Measurements from ENCODE around the gene ARID3A.
"Not testable (repeated sequence)": the region's sequence is repeated elsewhere in the genome, so short reads cannot be mapped to it uniquely, and the experiment has no call there.

ARID3A gene

DNA sequence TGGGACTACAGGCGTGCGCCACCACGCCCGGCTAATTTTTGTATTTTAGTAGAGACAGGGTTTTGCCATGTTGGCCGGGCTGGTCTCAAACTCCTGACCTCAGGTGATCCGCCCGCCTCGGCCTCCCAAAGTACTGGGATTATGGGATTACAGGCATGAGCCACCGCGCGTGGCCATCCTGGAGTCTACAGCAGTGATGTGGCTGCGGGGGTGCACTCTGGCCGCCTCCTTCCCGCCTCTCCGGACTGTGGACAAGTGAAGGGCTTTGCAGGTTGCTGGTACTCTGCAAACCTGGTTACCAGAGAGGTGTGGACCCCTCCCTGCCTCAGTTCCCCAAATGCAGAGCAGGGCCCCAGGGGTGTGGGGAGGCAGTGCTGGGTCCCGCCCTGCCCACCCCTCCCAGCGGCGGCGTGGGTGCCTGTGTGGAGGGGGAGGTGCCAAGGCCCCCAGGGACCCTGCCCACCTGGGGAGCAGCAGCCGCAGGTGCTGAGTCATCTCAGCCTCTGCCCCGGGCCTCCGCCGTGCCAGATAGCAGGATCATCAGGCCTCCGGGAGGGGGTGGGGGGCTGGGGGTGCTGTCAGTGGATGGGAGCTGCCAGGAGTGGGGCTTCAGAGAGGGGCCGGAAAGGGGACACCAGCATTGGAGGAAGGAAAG, 23.1 kb downstream of the ARID3A start:
- FAIRE-seq = no peak

DNA sequence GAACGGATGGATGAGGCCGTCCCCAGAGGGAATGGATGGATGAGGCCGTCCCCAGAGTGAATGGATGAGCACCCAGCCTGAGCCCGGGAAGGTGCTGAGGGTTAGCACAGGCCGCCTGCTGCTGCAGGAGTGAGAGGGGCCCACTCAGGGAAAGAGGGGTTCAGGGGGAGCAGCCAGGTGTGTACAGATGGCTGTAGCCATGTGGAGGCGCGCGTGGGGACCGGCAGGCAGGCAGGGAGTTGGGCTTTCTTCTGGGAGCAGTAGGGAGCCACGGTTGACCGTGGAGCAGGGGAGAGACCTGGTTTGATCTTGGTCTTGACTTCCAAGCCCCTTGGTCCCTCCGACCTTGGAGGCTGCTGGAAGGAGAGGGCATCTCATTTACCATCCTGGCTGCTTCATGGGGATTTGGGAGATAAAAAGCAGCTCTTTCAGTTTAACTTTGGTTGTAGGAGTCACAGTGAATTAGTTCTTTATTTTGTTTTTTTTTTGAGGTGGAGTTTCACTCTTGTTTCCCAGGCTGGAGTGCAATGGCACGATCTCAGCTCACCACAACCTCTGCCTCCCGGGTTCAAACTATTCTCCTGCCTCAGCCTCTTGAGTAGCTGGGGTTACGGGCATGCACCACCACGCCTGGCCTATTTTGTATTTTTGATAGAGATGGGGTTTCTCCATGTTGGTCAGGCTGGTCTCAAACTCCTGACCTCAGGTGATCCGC, 24.7 kb downstream of the ARID3A start:
- FAIRE-seq = no peak

DNA sequence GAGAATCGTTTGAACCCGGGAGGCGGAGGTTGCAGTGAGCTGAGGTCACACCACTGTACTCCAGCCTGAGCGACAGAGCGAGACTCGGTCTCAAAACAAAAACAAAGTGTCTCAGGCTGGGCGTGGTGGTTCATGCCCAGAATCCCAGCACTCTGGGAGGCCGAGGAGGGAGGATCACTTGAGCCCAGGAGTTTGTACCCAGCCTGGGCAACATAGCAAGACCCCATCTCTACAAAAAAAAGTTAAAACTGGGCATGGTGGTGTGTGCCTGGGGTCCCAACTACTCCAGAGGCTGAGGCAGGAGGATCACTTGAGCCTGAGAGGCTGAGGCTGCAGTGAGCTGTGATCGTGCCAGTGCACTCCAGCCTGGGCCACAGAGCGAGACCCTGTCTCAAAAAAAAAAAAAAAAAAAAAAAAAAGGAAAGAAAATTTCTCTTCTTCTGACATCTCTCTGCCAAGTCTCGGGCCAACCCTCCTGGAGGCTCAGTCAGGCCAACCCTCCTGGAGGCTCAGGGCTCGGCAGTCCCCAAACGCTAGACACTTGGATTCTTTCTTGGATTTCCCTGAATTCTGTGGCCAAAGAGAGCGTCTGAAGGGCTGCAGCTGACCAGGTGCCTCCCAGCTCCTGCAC, 26.3 kb downstream of the ARID3A start:
- no peak for FAIRE-seq

DNA sequence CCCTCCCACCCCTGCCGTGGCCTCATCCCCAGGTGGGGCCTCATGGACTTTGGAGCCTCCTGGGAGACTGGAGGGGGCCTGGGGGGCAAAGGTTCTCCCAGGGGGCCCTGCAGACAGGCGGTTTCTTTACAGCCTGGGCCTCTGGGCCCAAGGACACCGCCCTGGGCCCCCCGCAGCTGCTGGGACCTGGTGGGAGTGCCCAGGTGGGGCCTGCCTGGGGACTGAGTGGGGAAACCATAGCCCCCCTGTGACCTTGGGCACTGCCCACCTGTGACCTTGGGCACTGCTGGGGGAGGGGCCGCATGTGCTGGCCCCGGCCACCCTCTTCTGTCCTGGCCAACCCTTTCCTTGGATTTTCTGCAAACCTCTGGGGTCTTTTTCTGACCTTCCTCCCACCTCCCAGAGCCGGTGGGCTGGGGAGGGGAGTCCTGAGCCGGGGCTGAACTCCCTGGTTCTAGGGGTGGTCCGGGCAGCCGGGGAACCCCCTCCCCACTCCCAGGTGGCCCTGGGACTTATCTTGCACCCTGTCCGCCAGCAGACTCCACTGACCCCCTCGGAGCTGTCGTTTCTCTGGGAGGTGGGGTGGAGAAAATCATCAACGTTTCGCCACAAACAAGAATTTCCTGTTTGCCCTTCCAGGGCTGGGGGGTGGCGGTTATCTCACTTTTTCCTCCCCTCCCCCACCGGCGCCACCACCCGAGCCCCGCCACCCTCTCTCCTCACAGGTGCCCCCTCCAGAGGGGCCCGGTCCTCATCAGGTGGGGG, 27.0 kb downstream of the ARID3A start:
- no peak for FAIRE-seq

DNA sequence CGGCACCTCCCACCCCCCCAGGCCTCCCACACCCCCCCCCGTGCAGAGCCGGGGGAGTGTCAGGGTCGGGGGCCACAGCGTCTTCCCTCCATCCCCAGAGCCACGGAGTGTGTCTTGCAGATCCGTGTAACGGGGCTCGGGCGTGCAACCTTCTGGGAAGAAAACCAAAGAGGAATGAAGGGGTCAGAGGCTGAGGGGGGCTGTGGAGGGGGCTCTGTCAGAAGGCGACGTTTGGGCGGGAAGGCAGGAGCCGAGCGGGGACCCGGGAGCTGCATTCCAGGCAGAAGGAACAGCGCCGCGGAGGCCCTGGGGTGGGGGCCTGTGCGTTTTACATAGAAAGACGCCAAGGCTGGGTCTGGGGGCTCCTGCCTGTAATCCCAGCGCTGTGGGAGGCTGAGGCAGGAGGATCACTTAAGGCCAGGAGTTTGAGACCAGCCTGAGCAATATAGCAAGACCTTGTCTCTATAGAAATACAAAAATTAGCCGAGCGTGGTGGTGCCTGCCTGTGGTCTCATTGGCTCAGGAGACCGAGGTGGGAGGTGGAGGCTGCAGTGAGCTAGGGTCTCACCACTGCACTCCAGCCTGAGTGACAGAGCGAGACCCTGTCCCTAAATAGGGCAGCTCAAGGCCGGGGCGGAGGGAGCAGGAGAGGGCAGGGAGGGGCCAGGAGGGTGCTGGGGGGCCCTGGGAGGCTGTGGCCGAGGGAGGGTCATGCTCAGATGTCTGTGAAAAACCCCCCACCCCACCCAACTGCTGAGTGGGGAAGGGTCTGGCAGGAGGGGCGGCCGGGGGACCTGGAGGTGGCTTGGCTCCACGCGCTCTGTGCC, 27.8 kb downstream of the ARID3A start:
- FAIRE-seq = no peak

DNA sequence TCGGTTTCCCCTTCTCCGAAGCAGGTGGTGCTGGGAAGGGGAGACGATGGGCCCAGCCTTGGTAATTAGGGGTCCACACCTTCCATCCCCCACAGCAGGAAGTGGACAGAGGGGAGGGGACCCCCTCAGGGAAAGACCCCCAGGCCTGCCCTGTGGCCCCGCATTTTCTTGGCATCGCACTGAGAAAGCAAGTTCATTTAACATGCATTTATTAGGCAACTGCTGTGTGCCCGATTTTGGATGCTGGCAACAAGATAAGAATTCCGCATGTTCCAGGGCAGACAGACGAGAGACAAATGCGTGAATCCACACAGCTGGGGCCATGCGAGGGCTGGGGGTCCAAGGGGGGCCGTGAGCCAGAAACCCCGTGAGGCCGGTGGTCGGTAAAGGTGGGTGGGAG, 28.4 kb downstream of the ARID3A start:
- no peak for FAIRE-seq

DNA sequence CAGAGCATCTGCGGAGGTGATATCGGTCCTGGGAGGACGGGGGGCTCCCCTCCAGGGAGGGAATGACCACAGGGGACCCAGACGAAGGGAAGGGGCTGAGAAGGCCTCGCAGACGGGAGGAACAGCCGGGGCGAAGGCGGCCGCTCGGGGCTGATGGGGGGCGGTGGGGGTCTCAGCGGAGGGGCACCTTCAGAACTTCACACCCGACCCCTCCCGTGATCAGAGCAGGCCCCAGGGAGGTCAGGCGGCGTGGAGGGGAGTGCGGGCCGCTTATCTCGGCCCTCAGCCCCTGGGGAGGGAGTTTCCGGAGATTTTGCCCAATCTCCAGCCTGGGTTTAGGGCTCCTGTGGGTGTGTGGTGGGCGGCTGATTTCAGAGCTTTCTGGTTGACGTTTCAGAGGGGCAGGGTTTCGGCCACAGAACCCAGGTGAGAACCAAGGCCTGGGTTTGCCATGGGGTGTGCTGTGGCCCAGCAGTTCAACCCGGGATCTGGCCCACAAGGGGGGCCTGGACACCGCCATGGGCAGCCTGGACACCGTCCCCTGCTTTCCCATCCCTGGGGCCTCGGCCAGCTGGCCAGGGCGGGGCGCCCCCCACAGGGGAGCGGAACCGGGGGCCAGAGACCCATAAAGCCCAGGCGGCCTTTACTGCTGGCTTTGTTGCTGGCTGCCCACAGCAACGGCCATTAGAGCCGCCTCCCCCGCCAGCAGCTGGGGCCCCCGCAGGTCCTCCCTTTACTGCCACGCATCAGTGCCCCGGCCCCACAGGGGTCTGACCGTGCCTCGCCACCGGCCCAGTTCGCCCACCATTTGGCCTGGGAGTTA, 29.0 kb downstream of the ARID3A start:
- FAIRE-seq = no peak

DNA sequence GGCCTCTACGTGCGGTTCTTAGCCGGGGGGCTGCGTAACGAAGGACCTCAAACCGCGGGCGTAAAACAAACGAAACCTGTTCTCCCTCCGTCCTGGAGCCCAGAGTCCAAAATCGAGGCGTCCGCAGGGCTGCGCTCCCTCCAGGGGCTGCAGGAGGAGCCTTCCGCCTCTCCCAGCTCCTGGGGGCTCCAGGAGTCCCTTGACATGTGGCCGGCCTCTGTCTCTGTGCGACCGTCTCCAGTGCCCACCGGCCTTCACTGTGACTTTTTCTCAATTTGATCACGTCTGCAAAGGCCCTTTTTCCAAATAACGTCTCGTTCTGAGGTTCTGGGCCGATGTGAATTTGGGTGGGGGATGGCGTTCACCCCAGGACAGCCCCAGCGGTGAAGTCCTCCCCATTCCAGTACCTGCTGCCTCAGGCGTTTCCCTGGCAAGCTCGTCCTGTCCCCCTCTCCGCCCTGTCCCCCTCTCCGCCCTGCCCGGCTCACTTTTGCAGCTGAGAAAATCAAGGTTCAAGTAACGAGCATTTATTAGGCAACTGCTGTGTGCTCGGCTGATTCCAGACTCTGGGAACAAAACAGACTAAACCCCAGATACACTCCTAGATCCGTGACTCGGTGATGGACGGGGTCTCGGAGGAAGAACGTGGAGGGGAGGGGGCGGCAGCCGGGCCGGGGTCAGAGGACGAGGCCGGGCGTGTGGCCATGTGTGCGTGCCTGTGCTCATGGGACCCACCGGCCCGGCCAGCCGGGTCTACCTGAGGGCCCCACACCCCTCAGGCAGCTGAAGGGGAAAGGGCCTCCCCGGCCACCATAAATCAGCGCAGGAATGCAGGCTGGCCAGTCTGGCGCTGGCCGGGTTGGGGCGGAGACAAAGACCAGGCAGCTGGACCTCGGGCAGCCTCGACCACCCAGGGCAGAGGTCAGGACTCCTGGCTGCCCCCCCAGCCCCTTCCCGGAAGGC, 30.2 kb downstream of the ARID3A start:
- no peak for FAIRE-seq

DNA sequence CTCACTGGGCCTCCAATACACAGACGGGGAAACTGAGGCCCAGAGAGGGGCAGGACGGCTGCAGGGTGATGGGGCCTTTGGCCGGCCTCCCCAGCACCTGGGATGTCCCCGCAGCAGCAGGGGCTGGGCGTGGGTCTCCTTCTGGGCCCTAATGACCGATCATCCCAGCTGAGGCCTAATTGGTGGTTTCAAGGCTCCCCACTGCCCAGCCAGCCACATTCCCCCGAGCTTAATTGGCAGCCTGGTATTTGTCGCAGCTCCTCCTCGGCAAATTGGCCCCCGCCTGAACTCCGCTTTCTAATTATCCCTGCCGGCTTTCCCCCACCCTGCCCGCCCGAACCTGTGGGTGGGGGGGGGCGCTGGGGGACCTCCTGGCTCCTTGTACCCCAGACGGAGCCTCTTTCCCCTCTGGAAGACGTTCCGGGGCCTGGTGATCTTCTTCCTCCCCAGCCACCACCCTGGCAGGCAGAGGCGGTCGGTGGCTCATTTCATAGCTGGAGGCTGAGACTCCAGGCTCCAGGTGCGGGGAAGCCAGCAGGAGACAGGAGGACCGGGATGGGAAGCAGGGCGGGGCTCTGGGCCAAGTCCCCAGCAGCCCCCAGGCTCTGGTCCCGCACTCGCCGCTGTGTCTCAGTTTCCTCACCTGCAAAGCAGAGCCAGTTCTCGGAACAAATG, 31.1 kb downstream of the ARID3A start:
- no peak for FAIRE-seq

DNA sequence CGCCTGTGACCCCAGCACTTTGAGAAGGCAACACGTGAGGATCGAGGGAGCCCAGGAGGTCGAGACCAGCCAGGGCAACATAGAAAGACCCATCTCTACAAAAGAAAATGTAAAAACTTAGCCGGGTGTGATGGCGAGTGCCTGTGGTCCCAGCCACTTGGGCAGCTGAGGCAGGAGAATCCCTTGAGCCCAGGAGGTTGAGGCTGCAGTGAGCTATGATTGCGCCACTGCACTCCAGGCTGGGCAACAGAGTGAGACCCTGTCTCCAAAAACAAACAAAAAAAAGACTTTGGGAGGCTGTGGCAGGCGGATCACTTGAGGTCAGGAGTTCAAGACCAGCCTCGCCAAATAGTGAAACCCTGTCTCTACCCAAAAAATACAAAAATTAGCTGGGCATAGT, 31.7 kb downstream of the ARID3A start:
- FAIRE-seq = not testable (repeated sequence)

DNA sequence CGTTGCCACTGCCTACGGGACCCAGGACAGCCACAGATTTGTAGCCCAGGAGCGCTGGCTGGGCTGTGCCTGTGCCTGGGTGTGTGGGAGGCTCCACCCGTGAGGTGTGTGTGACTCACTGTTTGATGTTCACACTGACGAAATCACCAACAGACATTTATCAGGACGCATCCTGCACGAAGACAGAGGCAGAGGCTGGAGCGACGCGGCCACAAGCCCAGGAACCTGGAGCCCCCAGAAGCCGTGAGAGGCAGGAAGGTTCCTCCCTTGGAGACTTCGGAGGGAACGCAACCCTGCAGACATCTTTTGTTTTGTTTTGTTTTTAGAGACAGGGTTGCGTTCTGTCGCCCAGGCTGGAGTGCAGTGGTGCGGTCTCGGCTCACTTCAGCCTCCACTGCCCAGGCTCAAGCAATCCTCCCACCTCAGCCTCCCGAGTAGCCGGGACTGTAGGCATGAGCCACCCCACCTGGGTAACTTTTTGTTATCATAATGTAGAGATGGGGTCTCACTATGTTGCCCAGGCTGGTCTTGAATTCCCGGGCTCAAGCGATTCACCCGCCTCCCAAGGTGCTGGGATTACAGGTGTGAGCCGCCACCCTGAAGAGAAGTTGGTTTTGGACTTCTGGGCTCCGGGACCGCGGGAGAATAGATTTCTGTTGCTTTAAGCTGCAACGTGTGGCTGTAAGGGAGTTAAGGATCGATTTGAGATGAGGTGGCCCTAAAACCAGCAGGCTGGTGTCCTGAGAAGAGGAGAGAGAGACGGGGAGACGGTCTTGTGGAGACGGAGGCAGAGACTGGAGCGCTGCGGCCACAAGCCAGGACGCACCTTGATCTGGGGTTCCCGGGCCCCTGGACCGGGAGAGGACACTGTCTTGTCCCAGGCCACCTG, 33.4 kb downstream of the ARID3A start:
- no peak for FAIRE-seq

DNA sequence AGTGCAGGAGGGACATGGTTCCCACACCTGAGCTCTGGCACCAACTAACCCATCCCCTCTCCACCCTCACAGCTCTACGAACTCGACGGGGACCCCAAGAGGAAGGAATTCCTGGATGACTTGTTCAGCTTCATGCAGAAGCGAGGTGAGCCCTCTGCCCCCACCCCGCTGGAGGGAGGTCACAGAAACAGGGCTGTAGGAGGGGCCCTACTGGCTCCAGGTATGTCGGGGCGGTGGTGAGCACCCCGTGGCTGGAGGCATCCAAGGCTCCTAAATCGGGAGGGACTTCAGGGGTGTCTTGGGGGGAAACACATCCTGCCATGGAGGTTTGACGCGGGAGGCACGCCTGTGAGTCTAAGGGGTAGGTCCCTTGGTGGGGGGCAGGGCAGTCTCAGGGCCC, 34.2 kb downstream of the ARID3A start:
- FAIRE-seq = no peak

DNA sequence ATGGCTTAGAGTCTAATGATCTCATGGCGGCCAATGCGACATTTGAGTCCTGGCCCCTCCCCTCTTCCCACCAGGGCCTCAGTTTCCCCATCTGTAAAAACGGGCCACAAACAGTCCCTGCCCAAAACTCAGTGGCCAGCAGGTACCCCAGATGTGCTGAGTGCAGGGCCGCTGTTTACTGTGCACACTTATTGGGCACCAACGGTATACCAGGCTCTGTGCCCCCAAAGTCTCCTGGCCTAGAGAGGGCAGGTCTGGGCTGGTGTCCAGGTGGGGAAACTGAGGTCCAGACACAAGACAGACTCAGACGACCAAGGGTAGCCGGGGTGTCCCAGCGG, 34.7 kb downstream of the ARID3A start:
- no peak for FAIRE-seq

DNA sequence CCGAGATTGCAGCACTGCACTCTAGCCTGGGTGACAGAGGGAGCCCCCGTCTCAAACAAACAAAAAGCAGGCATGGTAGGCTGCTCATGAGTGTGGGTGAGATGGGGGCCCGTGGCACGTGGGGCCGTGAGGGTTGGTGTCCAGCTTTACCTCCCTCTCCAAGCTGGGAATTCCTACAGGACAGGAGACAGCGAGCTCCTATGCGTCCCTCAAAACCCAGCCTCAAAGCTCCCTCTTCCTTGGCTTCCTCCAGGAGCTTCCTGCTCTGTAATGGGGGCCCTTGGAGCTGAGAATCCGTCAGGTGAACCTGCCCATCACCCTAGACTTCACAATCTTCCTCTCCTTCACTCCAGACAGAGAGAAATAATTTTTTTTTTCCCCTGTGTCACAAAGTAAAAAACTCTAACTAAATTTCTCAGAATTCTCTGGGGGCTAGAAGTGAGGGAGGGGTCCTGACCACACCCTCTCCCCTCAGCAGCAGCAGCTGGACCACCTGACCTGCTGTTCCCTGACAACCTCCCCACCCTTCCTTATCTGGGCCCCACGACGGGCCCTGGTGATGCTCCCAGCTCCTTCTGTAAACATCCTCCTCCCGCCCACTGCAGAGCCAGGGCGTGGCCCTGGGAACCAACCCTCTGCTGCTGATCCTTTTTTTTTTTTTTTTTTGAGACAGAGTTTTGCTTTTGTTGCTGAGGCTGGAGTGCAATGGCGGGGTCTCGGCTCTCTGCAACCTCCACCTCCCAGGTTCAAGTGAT, 36.2 kb downstream of the ARID3A start:
- FAIRE-seq = no peak

DNA sequence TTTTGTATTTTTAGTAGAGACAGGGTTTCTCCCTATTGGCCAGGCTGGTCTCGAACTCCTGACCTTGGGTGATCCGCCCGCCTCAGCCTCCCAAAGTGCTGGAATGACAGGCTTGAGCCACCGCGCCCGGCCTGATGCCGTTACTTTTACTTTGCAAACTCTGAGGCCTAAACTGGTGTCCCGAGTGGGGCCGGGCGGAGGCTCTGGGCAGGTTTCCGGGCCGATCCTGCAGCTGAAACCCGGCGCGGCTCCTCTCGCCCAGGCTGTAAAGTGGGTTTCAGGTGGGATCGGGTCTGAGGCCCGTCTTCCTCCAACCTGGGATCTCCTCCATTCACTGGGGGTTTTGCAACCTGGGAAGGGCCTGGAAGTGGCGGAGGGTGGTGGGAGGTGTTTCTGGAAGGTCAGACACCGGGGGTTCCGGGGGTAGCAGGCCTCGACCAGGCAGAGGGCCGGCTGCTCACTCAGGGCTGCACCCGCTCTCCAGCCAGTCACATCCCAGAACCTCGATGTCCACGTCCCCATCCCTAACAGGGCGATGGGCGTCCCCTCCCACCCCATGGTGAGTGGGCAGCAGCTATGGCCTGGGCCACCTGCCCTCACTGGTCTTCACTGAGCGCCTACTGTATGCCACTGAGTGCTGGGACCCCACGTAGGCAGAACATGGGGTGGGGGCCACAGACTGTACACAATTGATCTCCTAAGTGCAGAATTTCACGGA, 37.0 kb downstream of the ARID3A start:
- FAIRE-seq = no peak

DNA sequence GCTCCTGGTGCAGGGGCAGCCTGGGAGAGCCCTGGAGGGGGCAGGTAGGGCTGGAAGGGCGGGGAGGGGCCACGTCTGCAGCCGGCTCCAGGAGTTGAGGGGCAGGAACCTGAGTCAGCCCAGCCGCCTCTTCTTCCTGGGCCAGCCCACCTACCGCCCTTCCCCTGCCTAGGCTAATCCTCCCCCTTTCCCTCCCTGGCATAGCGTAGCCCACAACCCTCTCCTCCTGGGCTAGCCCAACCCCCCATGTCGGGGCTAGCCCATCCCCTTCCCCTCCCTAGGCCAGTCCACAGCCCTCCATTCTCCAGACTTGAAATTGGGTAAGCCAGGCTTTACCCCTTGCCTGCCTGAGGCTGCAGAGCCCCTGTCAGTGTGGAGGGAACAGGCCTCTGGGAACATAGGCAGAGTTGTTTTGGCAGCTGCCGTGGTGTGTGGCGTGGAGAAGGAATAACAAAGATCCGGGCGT, 37.7 kb downstream of the ARID3A start:
- no peak for FAIRE-seq

DNA sequence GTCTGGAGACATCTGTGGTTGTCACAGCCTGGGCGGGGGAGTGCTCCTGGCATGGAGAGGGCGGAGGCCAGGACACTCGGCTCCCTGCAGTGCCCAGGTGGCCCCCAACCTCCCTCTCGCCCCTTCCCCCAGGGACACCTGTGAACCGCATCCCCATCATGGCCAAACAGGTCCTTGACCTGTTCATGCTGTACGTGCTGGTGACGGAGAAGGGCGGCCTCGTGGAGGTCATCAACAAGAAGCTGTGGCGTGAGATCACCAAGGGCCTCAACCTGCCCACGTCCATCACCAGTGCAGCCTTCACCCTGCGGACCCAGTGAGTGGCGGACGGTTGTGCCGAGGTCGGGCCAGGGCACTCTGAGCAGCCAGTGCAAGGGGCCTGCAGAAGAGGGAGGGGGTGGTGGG, 38.3 kb downstream of the ARID3A start:
- FAIRE-seq = no peak
